Esophagus (tissue), 2 donors: ENCODE measurements around the gene MASP1. TPM values are rescaled to one million over a fixed set of nuclear protein-coding genes. Genes with fewer than 3 reads are reported as not detected.

Source experiments
- H3K27ac ChIP-seq, 2 donors: one replicate each; pipeline ENCODE4 v1.5.1; 2013; ENCODE audit warnings: low read depth in 2 of 2, mild to moderate bottlenecking in 2 of 2, inconsistent platforms in 1 of 2, low read length in 1 of 2, moderate library complexity in 1 of 2
- H3K27me3 ChIP-seq, 2 donors: one replicate each; pipeline ENCODE4 v1.6.1; 2013; ENCODE audit warnings: low read length in 2 of 2, control low read depth in 1 of 2, mild to moderate bottlenecking in 1 of 2; ENCODE audit not compliant: insufficient read depth in 2 of 2, control insufficient read depth in 1 of 2
- H3K36me3 ChIP-seq, 2 donors: one replicate each; pipeline ENCODE4 v1.6.1; 2013; ENCODE audit warnings: low read length in 1 of 2; ENCODE audit not compliant: control insufficient read depth in 2 of 2, insufficient read depth in 2 of 2
- H3K4me1 ChIP-seq, 2 donors: one replicate each; pipeline ENCODE4 v1.6.1; 2013; ENCODE audit warnings: low read length in 1 of 2; ENCODE audit not compliant: control insufficient read depth in 2 of 2, insufficient read depth in 2 of 2
- H3K4me3 ChIP-seq, 2 donors: one replicate each; pipeline ENCODE4 v1.5.1; 2013; ENCODE audit warnings: low read length in 2 of 2, mild to moderate bottlenecking in 2 of 2, low read depth in 1 of 2, moderate library complexity in 1 of 2
- H3K9me3 ChIP-seq, 2 donors: one replicate each; pipeline ENCODE4 v1.6.1; 2013; ENCODE audit warnings: mild to moderate bottlenecking in 2 of 2, low read depth in 1 of 2, low read length in 1 of 2, moderate library complexity in 1 of 2; ENCODE audit not compliant: control insufficient read depth in 2 of 2, insufficient read depth in 1 of 2
- WGBS, 2 donors: extraction: QIAGEN DNeasy Blood & Tissue Kit; methylation state at CpG; one replicate each; pipeline ENCODE4 v1.1.7; 2013; 5-methylcytosine and 5-hydroxymethylcytosine counted together
- polyA plus RNA-seq, 2 donors: library from polyadenylated mRNA; stranded (reverse); fragments of 200-250 nt; gene quantifications; one replicate each; pipeline ENCODE4 v1.2.3, GENCODE V29; 2013
- donor health status: healthy with polysubstance abuse.
- donor health status: Bipolar disorder and iron deficiency.

Gene MASP1
- polyA plus RNA-seq, 2 donors: 0.14 to 0.93 TPM

DNA sequence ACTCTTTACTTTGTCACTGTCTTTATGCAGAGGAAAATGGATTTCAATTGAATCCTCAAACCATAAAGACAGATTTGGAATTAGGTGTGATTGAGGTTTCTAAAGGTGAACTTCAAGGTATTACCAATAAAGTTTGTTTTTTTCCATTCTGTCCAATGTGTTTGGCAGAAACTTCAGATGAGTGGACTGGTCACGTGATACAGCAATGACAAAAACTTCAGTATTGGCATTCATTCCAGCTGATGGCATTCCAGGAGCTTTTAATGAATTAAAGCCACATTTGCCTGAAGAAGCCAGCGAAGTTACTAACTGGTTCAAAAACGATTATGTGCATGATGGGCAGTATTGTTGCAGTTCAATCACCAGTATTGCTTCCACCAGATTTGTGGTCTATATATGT, 4.5 kb upstream of the MASP1 start:
- Histone ChIP-seq H3K4me3 (no peak overlapping the region), H3K4me1 (peaks cover 0 to 3% of the 10 kb centered on the region in 2 donors), H3K9me3 (no peaks in the 10 kb centered on the region), H3K27me3 (no peaks in the 10 kb centered on the region), H3K27ac (no peak overlapping the region), H3K36me3 (no peaks in the 10 kb centered on the region)
- WGBS, 2 donors: 59 to 63% methylated on average over 3 of the region's 3 CpGs

DNA sequence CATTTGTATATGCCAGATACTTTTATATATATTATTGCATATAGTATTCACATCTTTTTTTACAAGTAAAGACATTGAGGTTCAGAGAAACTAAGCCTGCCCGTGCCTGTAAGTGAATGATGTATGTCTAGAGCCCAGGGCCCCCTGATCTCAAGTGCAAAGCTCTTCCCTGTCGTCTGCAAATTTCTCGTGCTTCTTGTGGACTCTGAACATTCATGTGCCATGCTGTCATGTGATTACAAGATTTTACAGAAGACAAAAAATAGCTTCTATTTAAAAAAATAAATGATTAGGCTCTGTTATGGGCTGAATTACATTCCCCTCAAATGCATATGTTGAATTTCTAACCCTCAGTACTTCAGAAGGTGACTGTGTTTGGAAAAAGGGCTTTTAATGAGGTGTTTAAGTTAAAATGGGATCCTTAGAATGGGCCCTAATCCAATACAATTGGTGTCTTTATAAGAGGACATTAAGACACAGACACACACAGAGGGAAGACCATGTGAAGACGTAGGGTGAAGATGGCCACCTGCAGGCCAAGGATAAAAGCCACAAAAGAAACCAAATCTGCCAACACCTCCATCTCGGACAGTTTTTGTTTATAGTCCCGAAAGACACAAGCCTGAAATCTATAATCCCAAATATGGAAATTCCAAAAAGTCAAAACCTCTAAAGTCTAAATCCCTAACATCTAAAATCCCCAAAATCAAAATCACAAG, 3.9 kb upstream of the MASP1 start:
- H3K36me3 ChIP-seq: no peaks in the 10 kb centered on the region
- no peaks in the 10 kb centered on the region for H3K9me3 ChIP-seq
- H3K27me3 ChIP-seq: no peaks in the 10 kb centered on the region
- peaks cover 0 to 3% of the 10 kb centered on the region in 2 donors for H3K4me1 ChIP-seq
- H3K27ac ChIP-seq: no peak overlapping the region
- H3K4me3 ChIP-seq: no peak overlapping the region
- WGBS, 2 donors: 71 to 74% methylated on average over 6 of the region's 6 CpGs

DNA sequence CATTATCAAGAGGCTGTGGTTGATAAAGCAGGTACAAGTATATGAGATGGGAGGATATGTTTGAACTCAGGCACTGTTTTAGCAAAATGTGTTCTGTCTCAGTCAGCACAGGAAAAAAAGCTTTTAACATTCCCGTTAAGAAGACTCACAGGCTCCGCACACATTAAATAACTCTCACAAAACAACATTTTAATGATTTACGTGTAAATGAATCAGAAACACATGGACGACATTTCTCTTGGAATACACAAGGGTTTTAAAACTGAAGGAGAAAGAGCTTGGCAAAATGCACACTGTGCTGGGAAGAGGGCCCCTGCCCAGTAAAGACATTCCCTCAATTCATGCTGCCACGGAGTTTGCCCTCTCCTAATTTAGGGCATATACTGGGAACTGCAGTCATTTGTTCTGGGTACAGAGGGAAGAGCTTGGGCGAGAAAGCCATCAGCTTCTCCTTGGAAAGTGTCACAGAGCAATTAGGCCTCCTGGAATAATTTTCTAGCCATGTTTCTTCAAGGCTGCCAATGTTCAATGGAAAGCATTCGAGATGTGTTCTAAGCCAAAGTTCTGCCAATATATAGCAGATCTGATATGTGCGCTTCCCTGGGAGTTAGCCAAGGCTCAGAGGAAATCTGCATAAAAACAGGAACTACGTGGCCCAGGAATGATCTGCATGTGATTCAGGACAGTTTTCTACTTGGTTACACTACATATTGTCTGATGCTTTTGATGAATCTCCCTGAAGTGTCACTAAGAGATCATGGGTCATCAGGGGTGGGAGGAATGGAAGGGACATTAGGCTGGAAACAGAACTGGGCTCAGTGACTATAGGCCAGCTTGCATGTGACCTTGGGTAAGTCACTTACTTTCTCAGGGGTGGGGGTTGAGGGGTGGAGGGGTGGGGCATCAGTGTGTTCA, 2.2 kb upstream of the MASP1 start:
- no peaks in the 10 kb centered on the region for H3K9me3 ChIP-seq
- H3K27me3 ChIP-seq: no peaks in the 10 kb centered on the region
- H3K4me3 ChIP-seq: no peak overlapping the region
- H3K36me3 ChIP-seq: no peaks in the 10 kb centered on the region
- peaks cover 0 to 3% of the 10 kb centered on the region in 2 donors for H3K4me1 ChIP-seq
- no peak overlapping the region for H3K27ac ChIP-seq
- WGBS, 2 donors: 80 to 82% methylated on average over 9 of the region's 9 CpGs

GRCh38 chr3:187292631-187293515, 1.3 kb upstream of the MASP1 start:
- Histone ChIP-seq H3K27me3 (no peaks in the 10 kb centered on the region), H3K9me3 (no peaks in the 10 kb centered on the region), H3K36me3 (no peaks in the 10 kb centered on the region), H3K4me1 (peaks cover 0 to 3% of the 10 kb centered on the region in 2 donors), H3K4me3 (no peak overlapping the region), H3K27ac (no peak overlapping the region)
- WGBS, 2 donors: 67 to 82% methylated on average over 5 of the region's 5 CpGs

GRCh38 chr3:187292181-187292580, 644 bp upstream of the MASP1 start:
- H3K4me3 ChIP-seq: no peak overlapping the region
- H3K36me3 ChIP-seq: no peaks in the 10 kb centered on the region
- 71 to 73% methylated on average over 9 of the region's 9 CpGs for WGBS, 2 donors
- H3K9me3 ChIP-seq: no peaks in the 10 kb centered on the region
- peaks cover 0 to 3% of the 10 kb centered on the region in 2 donors for H3K4me1 ChIP-seq
- H3K27me3 ChIP-seq: no peaks in the 10 kb centered on the region
- no peak overlapping the region for H3K27ac ChIP-seq

DNA sequence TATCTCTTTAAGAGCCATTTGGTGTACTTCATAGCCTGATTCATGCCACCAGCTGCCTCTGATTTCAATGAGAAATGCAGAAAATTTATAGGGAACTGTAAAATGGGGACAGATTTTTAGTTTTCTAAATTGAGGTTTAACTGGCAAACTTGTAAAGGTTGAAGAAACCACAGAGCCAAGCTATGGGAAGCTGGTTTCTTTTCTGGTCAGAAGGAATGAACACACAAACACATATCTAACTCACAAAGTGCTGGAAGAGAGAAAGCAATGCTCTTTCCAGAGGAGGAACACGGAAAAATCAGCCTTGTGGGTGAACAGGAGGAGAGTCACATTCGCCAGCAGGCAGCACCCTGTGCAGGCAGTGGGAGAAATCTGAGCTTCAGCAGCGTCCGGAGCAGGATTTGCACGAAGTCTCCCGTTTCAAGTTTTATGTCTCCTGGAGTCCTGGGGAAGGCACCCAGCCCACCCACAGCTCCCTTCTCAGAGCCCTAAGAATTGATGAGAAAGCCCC, 481 bp downstream of the MASP1 start:
- Histone ChIP-seq H3K4me3 (no peak overlapping the region), H3K27me3 (no peaks in the 10 kb centered on the region)
- WGBS, 2 donors: 14 to 16% methylated on average over 6 of the region's 6 CpGs

DNA sequence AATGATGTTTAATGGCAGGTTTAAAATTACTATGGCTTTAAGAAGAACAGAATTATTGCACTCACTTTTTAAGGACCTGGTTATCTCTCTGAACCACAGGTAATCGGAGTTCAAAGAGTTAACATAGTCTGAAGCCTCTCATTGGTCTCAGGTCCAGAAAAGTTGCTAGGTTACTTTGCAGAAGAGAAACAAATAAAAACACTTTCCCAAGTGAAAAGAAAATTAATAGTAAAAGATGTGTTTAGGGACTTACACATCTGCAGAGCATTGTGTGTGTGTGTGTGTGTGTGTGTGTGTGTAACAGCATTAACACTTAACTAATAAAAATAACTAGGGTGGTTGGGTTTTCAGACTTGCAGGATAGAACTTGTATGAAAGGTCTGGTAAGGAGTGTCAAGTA, 1.0 kb downstream of the MASP1 start:
- 53 to 67% methylated on average over 1 of the region's 1 CpG for WGBS, 2 donors
- Histone ChIP-seq H3K36me3 (no peaks in the 10 kb centered on the region), H3K27me3 (no peaks in the 10 kb centered on the region), H3K4me1 (peaks cover 0 to 3% of the 10 kb centered on the region in 2 donors), H3K4me3 (no peak overlapping the region), H3K27ac (no peak overlapping the region), H3K9me3 (no peaks in the 10 kb centered on the region)

More for the DNA sequence above, 481 bp downstream of the MASP1 start:
- no peaks in the 10 kb centered on the region for H3K36me3 ChIP-seq
- H3K4me1 ChIP-seq: peaks cover 0 to 3% of the 10 kb centered on the region in 2 donors
- no peaks in the 10 kb centered on the region for H3K9me3 ChIP-seq
- H3K27ac ChIP-seq: peak overlapping the region in 1 of 2 donors; percentile 47

DNA sequence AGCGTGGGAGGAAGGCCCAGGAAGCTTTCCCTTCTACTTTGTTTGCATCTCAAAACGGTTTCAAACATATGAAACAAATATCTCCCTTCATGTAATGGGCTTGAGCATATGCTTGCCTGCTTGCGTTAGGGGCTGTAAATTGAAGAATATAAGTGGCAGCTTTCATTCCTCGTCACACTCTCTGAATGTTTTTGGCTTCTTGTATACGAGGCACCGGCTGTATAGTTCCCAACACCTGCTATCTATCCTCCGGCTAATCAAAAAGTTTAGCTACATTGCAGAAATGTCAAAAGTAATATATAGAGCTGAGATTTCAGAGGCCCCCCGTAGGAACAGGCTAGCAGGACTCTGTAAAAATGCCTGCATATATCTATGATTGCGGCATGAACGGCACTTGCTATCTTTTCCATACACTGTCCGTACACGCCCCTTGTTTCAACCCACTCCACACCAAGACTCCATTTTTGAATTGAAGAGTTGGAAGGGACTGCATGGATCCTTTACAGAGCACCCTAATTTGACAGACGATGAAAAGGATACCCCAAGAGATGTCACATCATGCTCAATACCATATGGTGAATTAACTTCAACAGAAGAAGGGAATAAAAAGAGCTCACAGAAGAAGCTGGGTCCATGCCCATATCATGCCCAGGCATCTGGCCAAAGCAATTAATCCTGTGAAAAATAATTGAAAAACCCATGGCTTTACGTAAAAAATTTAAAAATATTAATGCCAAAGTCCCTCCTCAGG, 2.5 kb downstream of the MASP1 start:
- H3K4me1 ChIP-seq: peaks cover 0 to 3% of the 10 kb centered on the region in 2 donors
- H3K4me3 ChIP-seq: no peak overlapping the region
- WGBS, 2 donors: 84 to 86% methylated on average over 14 of the region's 14 CpGs
- no peak overlapping the region for H3K27ac ChIP-seq
- no peaks in the 10 kb centered on the region for H3K9me3 ChIP-seq
- H3K36me3 ChIP-seq: no peaks in the 10 kb centered on the region
- no peaks in the 10 kb centered on the region for H3K27me3 ChIP-seq
